PC-3 (cell line): ENCODE measurements around the gene ARFIP1. TPM values are rescaled to one million over a fixed set of nuclear protein-coding genes. Genes with fewer than 3 reads are reported as not detected.

Source experiments
- ATAC-seq: fragments of 200-7000 bp; cut with Tn5 transposase; 2 replicates; pipeline ENCODE4 v1.9.1; 2020; ENCODE audit warnings: mild to moderate bottlenecking, moderate library complexity
- BruUV-seq: library from RNA; stranded (reverse); fragments of 400-500 nt; replicated peaks from 2 replicates; lab custom pipeline; 2021; lab: Mats Ljungman, UMichigan
- CTCF ChIA-PET: fragments of 300-600 bp; sonication (Branson Sonifier 250); formaldehyde crosslinking; loops from one replicate; lab custom pipeline; 2022; ENCODE audit warnings: antibody characterized with exemption; lab: Charles Lee
- POLR2A ChIA-PET: fragments of 300-600 bp; sonication (Branson Sonifier 250); formaldehyde crosslinking; loops from one replicate; lab custom pipeline; 2022; ENCODE audit warnings: antibody characterized with exemption; ENCODE audit not compliant: unreplicated experiment; lab: Charles Lee
- DNase-seq: peaks from one replicate; pipeline ENCODE4 v3.0.0-alpha.2; 2015
- H2AFZ ChIP-seq: fragments of 300-600 bp; sonication (generic); 2 replicates; pipeline ENCODE4 v1.6.0; 2016; ENCODE audit warnings: antibody characterized with exemption, low read length
- H3F3A ChIP-seq: fragments of 300-600 bp; sonication (generic); one replicate; pipeline ENCODE4 v1.6.0; 2017; ENCODE audit warnings: antibody characterized with exemption, low read length, control low read depth, mild to moderate bottlenecking; ENCODE audit not compliant: unreplicated experiment
- H3K27ac ChIP-seq: fragments of 300-600 bp; sonication (generic); 2 replicates; pipeline ENCODE4 v1.5.1; 2016; ENCODE audit warnings: mild to moderate bottlenecking, low read length
- H3K27me3 ChIP-seq: fragments of 300-600 bp; sonication (generic); 2 replicates; pipeline ENCODE4 v1.6.1; 2016; ENCODE audit warnings: low read length, mixed read lengths
- H3K36me3 ChIP-seq: fragments of 300-600 bp; sonication (generic); 2 replicates; pipeline ENCODE4 v1.6.1; 2016; ENCODE audit warnings: low read depth, mixed run types, low read length, mixed read lengths
- H3K4me1 ChIP-seq: fragments of 300-600 bp; sonication (generic); 2 replicates; pipeline ENCODE4 v1.5.1; 2016; ENCODE audit warnings: low read length; ENCODE audit not compliant: insufficient read depth
- H3K4me2 ChIP-seq: fragments of 300-600 bp; sonication (generic); 2 replicates; pipeline ENCODE4 v1.6.0; 2016; ENCODE audit warnings: low read length
- H3K4me3 ChIP-seq: fragments of 300-600 bp; sonication (generic); 2 replicates; pipeline ENCODE4 v1.5.1; 2016; ENCODE audit warnings: mild to moderate bottlenecking, low read length, mixed read lengths
- H3K79me2 ChIP-seq: fragments of 300-600 bp; sonication (generic); 2 replicates; pipeline ENCODE4 v1.6.1; 2017; ENCODE audit warnings: low read length, mixed read lengths
- H3K9ac ChIP-seq: fragments of 300-600 bp; sonication (generic); 2 replicates; pipeline ENCODE4 v1.6.0; 2016; ENCODE audit warnings: mild to moderate bottlenecking, low read length
- H3K9me2 ChIP-seq: fragments of 300-600 bp; sonication (generic); replicated peaks from 2 replicates; pipeline ENCODE4 v1.6.1; 2016; ENCODE audit warnings: mixed run types, low read length, mixed read lengths
- H3K9me3 ChIP-seq: fragments of 300-600 bp; sonication (generic); 2 replicates; pipeline ENCODE4 v1.6.1; 2016; ENCODE audit warnings: low read length, mixed read lengths
- H4K20me1 ChIP-seq: fragments of 300-600 bp; sonication (generic); 2 replicates; pipeline ENCODE4 v1.6.1; 2016; ENCODE audit warnings: low read length, mixed read lengths
- CTCF ChIP-seq: fragments of 300-600 bp; sonication (generic); conservative IDR thresholded peaks from 2 replicates; pipeline ENCODE4 v1.5.1; 2017; ENCODE audit warnings: antibody characterized with exemption, low read depth, mild to moderate bottlenecking, low read length
- EZH2 ChIP-seq: fragments of 300-600 bp; sonication (generic); IDR thresholded peaks from one replicate; pipeline ENCODE4 v1.6.1; 2017; ENCODE audit warnings: antibody characterized with exemption, mild to moderate bottlenecking, low read length; ENCODE audit not compliant: unreplicated experiment
- EZH2phosphoT487 ChIP-seq: fragments of 300-600 bp; sonication (generic); IDR thresholded peaks from 2 replicates; pipeline ENCODE4 v1.6.1; 2018; ENCODE audit warnings: mild to moderate bottlenecking, antibody characterized with exemption, low read length, borderline replicate concordance
- intact Hi-C: fragments of 100-400 bp; cut with micrococcal nuclease; formaldehyde crosslinking; loops from 2 replicates; pipeline ENCODE4 v1.9.0; 2023
- total RNA-seq: library from RNA; depleted of rRNA; stranded (reverse); fragments of >200 nt; gene quantifications from 2 replicates; pipeline ENCODE4 v1.2.3, GENCODE V29; 2014

ARFIP1 gene
- total RNA-seq, 1 experiment from 2014 or later = 23.5 TPM

DNA sequence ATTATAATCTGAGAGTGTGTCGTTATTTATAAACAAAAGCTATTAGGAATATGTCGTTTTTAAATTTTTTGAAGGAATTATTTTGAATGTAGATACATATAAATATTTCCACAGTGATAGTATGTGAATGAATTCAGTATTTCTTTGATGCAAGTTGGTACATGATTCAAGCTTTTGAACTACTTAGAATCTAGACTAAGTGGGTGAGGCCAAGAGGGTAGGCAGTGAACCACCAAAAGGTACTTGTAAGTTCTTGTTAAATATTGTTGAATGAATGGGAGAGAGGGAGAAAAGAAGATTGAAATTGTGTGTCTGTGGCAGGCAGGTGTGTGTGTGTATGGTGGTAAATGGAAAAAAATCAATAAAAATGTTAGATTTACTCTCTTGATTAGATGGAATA lies 69.6 kb downstream of the ARFIP1 start:
- intact Hi-C loops = loop anchor here (5.0 kb wide), 1 partner anchor 88 kb away; the partner anchor contains the start of gene FHDC1
- no peak overlapping the region for H3K27ac ChIP-seq
- no peaks in the 10 kb centered on the region for H4K20me1 ChIP-seq
- H3K4me2 ChIP-seq = no peak overlapping the region
- H3K4me3 ChIP-seq = no peak overlapping the region
- peaks cover 9% of the 10 kb centered on the region for H3K36me3 ChIP-seq
- H3K9me2 ChIP-seq = no peaks in the 10 kb centered on the region
- DNase-seq = no peak
- H3K79me2 ChIP-seq = no peaks in the 10 kb centered on the region
- no peaks in the 10 kb centered on the region for H3F3A ChIP-seq
- BruUV-seq = no TSS peak
- no peak for ATAC-seq
- no peaks in the 10 kb centered on the region for H3K27me3 ChIP-seq
- CTCF ChIA-PET = interaction anchor here (0.6 kb wide), 1 partner anchor 170 kb away, joined by 4 read pairs; no protein-coding TSS in a partner anchor
- H3K9me3 ChIP-seq = no peaks in the 10 kb centered on the region
- H3K4me1 ChIP-seq = peaks cover 10% of the 10 kb centered on the region
- POLR2A ChIA-PET = no interaction called here
- H2AFZ ChIP-seq = no peak overlapping the region
- no peak overlapping the region for H3K9ac ChIP-seq
- TF ChIP-seq CTCF (no peak), EZH2 (no peak), EZH2phosphoT487 (no peak)

- no peak overlapping the region for H3K27ac ChIP-seq
- TF ChIP-seq EZH2 (no peak), EZH2phosphoT487 (no peak), CTCF (no peak)
- no peaks in the 10 kb centered on the region for H4K20me1 ChIP-seq
- H3K4me1 ChIP-seq = peaks cover 10% of the 10 kb centered on the region
- no peak; the same call in 1 of the 2 replicates for ATAC-seq
- peak overlapping the region; percentile 7; the same call in 1 of the 2 replicates for H3K4me2 ChIP-seq
- ChIA-PET CTCF (no interaction called here), POLR2A (no interaction called here)
- DNase-seq = peak; percentile 41
- H3K36me3 ChIP-seq = peaks cover 9% of the 10 kb centered on the region
- no peak overlapping the region for H3K9ac ChIP-seq
- H3K27me3 ChIP-seq = no peaks in the 10 kb centered on the region
- no peaks in the 10 kb centered on the region for H3F3A ChIP-seq
- H2AFZ ChIP-seq = no peak overlapping the region
- intact Hi-C loops = no loop called here
- H3K79me2 ChIP-seq = no peaks in the 10 kb centered on the region
- H3K9me3 ChIP-seq = no peaks in the 10 kb centered on the region
- no peaks in the 10 kb centered on the region for H3K9me2 ChIP-seq
- no TSS peak for BruUV-seq
- no peak overlapping the region for H3K4me3 ChIP-seq
These were observed 70.6 kb downstream of the ARFIP1 start for GRCh38 chr4:152850377-152850776.

GRCh38 chr4:152851226-152851625 lies 71.5 kb downstream of the ARFIP1 start:
- DNase-seq (no peak), ATAC-seq (no peak)
- H3K27me3 ChIP-seq = no peaks in the 10 kb centered on the region
- no peaks in the 10 kb centered on the region for H3K9me2 ChIP-seq
- POLR2A ChIA-PET = no interaction called here
- no peaks in the 10 kb centered on the region for H3K79me2 ChIP-seq
- H3K4me2 ChIP-seq = no peak overlapping the region
- CTCF ChIA-PET = no interaction called here
- peaks cover 9% of the 10 kb centered on the region for H3K36me3 ChIP-seq
- H3K4me3 ChIP-seq = no peak overlapping the region
- peaks cover 10% of the 10 kb centered on the region for H3K4me1 ChIP-seq
- no peaks in the 10 kb centered on the region for H4K20me1 ChIP-seq
- TF ChIP-seq CTCF (no peak), EZH2 (no peak), EZH2phosphoT487 (no peak)
- intact Hi-C loops = no loop called here
- BruUV-seq = no TSS peak
- H3K27ac ChIP-seq = no peak overlapping the region
- no peak overlapping the region for H2AFZ ChIP-seq
- H3K9ac ChIP-seq = no peak overlapping the region
- no peaks in the 10 kb centered on the region for H3K9me3 ChIP-seq
- no peaks in the 10 kb centered on the region for H3F3A ChIP-seq
